HuH-7.5 (cell line): ENCODE data around the gene SOCS2.

Source experiments
- DNase-seq: peaks from one replicate; pipeline ENCODE4 v3.0.0; 2011; ENCODE audit warnings: low spot score

SOCS2 gene

DNA sequence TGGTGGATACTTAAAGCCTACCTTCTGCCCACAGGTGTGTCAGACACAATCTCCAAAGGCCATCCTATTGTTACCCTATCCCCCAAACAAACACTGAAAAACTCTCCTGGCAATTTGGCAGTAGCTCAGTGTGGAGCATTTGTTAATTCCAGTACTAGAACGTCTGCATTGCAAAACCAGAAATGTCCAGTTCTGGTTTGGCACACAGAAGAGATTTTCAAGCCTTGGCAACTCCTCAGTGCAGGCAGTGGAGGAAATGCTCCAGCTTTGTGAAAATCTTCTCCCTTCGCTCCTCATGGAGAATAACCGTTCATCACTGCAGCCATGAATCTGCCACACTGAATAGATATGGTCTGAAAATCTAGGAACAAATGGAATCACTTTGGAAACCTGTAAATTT lies 5.3 kb upstream of the SOCS2 start:
- DNase-seq = no peak

DNA sequence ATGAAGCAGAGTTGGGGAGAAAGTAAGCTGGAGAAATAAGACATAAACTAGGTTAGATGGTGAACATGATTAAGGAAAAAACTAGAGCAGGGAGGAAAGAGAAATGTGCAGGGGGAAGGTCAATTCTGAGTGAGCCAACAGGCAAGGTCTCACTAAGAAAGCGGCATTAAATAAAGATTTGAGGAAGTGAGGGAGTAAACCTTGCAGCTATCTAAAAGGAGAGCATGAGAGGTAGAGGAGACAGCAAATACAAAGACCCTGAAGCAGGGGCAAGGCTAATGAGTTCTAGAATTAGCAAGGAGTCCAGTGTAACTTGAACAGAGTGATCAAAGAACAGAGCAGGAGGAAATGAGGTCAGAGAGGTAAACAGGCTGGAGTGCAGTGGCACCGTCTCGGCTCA lies 4.4 kb upstream of the SOCS2 start:
- no peak for DNase-seq

DNA sequence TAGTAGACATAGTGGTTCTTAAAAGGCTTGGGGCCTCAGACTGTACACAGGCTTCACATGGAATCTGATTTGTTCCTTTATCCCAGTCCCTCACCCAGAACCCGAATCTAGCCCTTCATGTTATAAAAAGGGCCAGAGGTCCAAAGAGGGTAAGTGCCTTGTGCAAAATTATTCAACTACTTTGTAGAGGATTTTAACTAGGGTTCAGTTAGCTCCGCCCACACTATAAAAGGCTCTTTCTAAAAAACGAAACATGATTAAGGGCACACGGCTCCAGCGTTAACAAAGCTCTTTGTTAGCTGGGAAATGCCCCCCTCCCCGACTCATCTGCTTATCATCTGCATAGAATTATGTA lies 3.2 kb upstream of the SOCS2 start:
- peak; percentile 24 for DNase-seq

DNA sequence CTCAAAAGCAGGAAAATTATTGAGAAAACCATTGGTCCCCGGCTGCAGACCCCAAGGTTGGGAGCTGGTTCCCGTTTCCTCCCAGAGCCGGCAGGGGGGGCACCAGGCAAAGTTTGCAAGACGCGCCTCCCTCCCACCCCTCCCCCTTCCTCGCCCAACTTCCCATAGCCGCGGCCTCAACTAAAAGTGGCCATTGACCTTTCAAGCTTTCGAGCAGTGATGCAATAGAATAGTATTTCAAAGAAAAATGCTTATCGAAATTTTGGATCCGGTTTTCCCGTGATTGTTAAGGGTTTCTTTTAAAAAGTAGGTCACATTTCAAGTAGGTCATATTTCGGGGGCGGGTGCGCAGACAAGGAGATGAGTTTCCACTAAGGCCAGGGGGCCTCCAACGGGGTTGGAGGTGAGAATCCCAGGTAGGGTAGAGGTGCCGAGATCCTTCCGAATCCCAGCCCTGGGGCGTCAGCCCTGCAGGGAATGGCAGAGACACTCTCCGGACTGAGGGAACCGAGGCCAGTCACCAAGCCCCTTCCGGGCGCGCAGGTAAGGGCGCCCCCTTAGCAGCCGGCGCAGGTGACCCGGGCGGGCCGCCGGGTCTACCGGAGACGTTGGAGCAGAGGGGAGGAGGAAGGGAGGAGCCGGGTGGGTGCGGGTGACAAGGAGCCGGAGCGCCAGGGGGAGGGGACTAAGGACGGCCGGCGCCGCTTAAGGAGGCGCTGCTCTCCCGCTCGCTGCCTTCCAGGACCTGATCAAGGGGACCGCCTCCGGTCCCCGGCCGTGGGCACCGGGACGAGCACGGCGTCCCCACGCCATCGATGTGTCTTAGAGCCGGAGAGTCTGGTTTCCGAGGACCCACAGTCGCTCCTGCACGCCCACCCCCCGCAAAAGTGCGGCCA lies 2.6 kb upstream of the SOCS2 start:
- DNase-seq = peak; percentile 86

DNA sequence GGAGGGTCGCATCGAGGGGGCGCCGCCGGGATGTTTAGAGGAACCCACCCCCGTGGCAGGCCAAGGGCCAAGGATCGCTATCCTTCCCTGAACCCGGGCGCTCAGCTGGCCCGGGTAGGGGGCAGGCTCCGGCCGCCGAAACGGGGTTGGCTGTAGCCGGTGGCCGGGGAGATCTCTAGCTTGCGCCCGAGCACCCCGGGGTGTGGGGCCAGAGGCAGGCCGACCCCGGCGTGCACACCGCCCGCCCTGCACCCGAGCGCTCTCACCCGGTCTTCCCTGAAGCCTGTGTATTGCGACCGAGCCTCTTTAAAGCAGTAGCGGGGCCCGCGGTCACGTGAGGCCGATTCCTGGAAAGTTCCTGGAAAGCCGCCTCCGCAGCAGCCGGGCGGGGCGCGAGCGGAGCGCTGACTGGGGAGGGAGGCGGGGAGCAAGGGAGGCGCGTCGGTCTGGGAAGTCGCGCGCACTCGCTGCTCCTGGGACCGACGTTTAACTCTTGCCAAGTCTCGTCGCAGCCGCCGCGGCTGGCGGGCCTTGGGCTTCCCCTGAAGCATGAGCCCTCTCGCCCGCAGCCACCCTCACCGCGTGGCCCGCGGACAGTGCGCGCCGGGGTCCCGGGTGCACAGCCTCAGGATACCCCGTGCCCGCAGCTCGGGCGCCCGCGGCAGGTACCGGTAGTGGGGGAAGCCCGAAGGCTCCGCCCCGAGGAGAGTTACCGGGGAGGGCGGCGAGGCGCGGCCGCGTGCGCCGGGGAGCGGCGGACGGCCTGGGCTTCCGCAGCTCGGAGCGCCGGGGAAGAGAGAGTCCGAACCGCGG lies 1.7 kb upstream of the SOCS2 start:
- peak; percentile 79 for DNase-seq

DNA sequence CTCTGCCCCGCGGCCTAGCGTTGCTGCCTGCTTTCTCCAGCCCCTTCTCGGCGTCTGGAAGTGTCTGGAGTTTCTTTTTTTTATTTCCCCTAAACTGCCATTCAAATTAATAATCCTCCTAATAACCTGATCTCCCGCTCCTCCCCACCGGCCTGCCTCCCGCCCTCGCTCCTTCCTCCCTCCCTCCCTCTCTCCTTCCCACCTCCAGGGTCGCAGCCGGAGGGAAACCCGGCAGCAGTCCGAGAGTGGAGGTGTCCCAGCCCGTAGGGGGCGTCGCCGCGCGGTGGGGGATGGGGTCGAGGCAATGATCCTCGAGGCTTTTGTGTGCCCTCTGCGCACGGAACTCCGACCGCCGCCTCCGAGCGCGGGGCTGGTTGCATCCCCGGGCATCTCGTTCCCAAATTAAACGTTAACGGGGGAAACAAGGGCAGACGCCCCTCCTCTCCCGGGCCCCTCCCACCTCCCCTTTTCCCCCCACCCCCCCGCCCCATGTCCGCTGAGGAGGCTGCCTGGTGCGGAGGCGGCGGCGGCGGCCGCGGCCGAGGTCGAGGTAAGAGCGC lies 1.0 kb upstream of the SOCS2 start:
- DNase-seq = peak; percentile 47

DNA sequence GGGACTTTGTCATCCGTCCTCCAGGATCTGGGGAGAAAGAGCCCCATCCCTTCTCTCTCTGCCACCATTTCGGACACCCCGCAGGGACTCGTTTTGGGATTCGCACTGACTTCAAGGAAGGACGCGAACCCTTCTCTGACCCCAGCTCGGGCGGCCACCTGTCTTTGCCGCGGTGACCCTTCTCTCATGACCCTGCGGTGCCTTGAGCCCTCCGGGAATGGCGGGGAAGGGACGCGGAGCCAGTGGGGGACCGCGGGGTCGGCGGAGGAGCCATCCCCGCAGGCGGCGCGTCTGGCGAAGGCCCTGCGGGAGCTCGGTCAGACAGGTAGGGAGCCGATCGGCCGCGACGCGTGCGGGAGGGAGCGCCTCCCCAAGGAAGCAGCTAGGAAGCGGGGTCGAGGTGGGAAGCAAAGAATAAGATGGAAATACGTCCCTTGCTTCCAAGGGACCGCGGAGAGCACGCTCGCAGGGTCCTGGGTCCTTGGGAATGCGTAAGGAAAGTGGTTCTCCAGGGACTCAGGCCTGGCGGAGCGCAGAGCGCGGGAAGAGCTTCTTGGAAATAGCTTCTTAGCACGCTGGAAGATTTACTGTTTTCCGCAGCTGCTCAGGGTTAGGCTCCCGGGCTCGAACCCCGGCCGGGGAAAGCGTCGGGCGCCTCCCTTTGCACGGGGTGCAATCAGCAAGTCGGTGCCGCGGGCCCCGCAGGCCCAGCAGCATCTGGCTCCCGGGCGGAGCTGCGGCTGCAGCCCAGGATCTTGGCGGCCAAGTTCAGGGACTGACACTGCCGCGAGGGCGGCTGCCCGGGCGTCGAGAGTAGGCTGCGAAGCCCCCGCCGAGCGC lies 457 bp downstream of the SOCS2 start:
- no peak for DNase-seq

DNA sequence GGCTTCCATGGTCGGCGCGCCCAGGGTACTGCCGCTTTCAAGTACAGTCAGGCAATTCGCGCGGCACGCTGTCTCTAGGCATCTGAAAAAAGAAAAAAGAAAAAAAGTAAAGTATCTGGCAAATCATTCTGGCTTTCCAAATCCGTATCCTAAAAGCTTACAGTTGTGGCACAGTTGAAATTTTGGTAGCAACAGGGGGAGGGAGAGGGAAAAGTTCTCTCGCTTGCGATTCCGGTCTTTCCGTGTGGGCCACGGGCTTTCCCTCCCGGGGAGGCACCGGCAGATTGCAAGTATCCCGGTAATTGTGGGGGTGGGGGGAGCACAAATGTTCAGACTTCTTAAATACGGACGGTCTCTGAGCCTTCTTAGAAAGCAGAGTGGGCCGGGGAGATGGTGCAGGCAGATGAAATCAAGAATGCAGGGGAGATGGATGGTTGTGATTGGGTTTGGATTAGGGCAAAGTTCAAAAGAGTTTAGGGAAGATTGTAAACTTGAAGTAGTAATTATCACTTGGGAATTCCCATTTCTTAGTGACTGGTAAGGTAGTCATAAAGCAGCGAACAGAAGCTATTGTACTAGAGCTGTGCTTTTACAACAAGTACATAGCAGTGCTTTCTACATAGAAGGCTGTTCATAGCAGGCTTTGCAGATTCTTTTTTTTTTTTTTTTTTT lies 1.2 kb downstream of the SOCS2 start:
- DNase-seq = no peak

DNA sequence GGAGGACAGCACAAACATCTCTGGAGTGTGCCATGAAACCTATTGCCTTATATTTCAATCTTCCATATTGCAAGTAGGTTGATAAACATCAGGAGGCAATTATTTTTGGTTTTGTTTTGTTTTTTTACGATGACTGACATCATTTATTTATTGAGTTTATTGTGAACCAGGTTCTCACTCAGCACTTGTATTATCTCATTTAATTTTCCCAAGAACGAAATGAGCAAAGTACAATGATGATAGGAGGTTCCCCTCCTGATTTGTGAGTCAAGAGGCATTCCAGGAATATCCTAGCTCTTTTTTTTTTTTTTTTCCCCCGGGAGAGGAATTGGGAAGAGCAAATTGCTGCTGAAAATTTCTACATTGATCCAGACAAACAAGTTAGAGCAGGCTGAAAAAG lies 4.7 kb downstream of the SOCS2 start:
- no peak for DNase-seq

DNA sequence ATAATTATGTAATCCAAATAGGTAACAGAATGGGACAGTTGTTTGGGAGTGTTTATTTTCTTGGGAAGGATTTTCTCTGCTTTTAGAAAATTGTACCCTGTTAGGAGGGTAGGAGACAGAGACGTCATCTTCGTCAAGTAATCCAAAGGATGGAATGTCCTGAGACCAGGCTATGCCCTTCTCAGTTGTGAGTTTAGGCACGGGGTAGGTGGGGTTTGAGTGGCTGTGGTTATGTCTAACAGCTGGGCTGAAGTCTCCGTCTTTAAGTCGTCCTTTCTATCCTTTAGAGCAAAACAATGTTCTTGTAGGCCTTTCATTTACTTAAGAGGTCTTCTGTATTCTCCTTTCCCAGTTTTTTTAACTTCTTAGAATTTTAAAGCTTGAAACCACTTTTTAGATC lies 5.7 kb downstream of the SOCS2 start:
- no peak for DNase-seq

DNA sequence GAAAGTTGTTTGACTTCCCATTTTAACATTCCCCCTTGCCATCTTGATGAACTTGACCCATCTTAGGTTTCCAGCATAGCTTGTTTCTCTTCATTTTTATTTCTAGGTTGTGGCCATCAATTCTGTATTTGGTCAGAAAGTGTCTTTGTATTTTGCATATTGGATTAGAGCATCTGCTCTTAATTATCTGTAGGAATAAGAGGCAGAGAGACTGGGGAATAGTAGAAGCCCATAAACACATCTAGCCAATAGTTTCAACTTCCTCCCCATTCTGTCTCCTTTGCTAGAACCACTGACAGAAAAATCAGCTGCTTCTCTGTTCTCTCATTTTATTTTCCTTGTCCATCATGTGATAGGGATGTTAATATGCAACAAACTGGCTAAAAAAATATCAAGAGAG lies 8.2 kb downstream of the SOCS2 start:
- DNase-seq = no peak

DNA sequence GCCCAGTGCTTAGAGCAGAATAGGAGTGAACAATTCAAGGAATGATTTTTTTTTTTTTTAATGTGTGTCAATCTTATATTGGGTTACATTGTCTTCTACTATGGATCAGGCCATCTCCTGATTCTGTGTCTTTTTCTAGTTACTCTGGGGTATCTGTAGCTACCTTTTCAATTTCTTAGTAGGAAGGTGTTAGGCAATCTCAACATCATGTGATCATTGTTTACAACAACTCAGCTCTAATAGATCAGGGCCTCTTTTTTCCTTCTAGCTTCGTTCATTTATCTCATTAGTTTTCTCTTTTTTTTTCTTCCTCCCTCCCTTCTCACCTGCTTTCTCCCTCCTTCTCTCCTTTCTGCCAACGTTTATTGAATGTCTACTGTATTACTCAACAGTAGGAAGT lies 8.9 kb downstream of the SOCS2 start:
- no peak for DNase-seq

DNA sequence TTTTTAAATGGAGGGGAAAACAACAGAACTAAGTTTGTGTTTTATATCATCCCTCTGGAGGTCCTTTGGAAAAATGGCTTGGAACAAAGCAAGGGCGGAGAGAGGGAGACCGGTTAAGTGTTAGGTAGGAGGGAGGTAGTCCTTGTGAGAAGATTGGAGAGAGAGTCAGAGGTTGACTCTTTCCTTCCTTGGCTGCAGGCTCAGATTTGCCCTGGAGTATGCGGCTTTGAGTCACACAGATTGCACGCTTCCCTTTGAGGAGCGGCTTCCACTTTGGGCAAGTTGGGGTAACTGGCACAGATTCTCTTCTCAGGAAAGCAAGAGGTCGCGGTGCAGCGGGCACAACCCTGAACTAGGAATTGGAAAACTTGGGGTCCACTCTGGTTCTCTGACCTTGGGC lies 9.9 kb downstream of the SOCS2 start:
- DNase-seq = no peak

DNA sequence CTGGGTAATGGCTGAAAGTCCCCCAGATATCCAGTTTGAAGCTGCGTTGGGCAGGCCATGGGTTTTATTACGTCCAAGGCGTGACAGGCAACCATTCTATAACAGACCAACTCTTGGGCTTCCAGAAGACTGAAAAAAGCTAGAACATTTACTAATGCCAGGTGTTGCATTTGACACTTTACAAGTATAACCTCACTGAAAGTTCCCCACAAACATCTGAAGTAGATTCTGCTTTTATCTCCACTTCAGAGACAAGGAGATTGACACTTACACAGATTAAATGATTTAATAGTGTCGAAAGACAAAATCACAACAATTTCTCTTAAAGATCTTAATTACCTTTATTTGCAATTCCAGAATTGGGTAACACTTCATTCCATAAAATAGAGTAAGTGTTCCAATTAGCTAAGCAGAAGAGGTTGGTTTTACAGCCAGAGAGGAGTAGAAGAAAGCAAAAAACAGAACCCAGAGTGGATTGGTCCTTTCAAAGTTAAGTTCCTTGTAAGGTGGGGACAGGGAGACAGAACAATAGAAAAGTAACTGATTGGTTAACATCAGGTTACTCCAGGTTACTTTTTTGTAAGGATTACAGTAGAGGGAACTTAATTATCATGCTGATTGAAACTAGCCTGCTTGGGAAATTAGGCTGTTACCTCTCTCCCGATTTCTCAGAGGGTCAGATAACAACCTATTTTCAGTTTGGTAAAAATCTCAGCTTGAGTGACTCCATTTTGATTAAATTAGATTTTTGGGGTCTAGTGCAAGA lies 11.3 kb downstream of the SOCS2 start:
- no peak for DNase-seq

DNA sequence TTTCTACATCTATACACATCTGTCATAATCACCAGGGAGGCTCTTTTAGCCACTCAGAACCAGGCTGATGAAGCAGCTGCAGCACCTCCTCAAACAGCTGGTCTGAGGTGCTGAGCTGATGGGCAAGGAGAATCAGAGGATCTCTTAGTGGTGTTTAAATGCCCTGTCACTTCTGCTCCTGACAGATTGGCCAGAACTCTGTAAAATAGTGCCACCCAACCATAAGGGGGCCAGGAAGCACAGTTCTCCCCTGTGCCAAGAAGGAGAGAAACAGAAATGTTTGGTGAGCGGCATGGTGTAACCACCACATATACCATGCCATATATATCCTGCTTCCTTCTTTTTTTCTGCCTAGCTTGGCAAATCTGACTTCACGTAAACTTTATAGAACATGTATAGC lies 12.8 kb downstream of the SOCS2 start:
- DNase-seq = no peak

DNA sequence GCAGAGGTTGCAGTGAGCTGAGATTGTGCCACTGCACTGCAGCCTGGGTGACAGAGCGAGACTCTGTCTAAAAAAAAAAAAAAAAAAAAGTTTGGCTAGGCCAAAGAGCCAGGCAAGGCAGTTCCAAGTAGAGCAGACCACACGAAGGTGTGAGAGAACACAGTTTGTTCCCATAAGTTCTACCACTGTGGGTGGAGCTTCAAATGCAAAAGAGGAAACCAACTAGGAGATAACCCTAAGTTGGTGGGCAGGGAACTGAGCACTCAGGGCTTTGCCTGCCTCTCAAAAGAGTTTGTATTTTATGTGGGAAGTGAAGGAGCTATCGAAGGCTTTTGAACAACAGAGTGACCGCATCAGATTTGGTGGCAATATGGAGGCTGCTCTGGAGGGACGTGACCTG lies 15.1 kb downstream of the SOCS2 start:
- no peak for DNase-seq

DNA sequence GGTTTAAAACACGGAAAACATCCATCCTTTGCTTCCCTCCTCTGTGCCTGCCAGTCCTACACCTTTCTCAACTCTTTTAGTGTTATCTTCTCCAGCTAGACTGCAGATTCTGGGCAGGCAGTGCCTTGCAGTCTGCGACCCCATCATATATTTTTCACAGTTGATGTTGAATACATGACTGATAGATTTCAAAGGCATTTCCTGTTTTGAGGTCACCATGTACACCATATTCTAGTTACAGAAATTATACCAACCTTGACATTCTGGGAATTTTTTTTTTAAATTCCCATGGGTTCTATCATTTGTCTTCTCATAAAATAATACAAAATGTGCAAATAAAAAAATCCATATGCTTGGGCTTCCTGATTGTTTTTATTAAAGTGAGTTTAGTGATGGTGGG lies 16.6 kb downstream of the SOCS2 start:
- no peak for DNase-seq

DNA sequence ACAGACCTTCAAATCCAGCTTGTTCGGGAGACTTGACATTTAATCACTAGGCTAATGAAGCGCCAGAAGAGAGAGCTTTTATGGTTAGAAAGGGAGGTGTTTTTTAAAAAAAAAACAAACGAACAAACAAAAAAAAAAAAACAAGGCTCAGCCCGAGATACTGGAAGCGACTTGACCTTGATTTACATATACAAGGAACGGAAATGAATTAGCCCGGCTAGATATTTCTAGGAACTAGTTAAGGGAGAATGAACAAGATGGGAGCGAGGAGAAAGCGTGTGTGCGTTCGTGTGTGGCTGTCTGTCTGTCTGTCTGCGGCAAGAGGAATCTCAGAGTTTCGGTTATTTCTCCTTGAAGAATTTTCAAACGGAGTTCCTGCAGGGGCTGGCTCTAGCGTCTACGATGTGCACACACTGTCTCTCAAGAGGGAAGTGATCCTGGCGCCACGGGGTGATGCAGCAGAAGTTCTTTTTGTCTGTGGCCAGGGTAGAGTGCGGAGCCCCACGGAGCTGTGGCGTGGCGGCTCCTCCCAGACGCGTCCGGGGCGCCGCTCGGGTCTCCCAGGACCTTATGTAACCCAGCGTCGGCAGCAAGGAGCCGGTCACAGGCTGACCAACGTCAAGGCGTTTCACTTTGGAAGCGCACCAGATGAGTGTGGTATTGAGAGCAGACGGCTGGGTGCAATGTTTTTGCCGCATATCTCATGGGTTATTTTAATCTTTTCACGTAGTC lies 18.8 kb downstream of the SOCS2 start:
- DNase-seq = no peak

DNA sequence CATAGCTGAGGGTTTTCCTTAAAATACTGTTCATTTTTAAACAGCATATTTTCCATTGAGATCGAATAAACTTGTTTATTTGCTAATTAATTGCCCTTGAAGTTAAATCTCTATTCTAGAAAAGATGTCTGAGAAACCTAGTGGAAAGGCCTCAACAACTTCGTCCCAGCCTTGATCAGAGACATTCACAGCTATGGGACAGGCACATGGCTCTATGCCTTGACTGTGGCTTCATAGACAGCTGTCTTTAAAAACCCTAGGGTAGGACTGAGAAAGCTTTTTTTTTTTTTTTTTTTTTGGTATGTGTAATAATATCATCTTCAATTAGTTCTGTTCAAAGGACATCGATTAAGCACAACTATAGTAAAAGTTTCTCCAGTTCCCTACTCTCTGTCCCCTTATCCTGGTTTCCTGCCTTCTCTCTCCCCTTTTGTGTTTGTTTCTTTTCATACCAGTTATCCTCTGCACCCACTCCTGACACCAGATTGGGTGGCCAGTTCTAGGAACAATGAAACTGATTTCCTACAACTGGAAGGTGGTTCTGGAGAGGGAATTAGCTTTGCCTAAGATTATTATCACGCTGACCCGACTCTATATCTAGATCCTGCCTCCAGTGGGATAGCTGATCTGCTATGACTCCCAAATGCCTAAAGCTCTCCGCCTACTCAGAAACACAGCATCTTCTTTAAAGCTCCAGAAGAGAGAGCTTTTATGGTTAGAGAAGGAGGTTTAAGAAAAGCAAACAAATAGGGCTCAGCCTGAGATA lies 20.3 kb downstream of the SOCS2 start:
- no peak for DNase-seq
